GM12874 (cell line): ENCODE results near the gene THSD7A.

ENCODE experiments used
- CTCF ChIP-seq: IDR thresholded peaks from 2 replicates; pipeline ENCODE4 v1.5.1; 2011; ENCODE audit warnings: low read depth, mild to moderate bottlenecking, control low read depth, low read length, moderate library complexity; ENCODE audit not compliant: insufficient read depth

THSD7A gene

GRCh38 chr7:11707606-11708193 is 124.3 kb downstream of the THSD7A start:
- TF ChIP-seq CTCF, result no peak

- no peak for TF ChIP-seq CTCF
These were observed 125.1 kb downstream of the THSD7A start for GRCh38 chr7:11706666-11707605.

- TF ChIP-seq CTCF, result no peak
These were observed 128.2 kb downstream of the THSD7A start for GRCh38 chr7:11703829-11704228.

- TF ChIP-seq CTCF, result no peak
These were observed 129.1 kb downstream of the THSD7A start for GRCh38 chr7:11702938-11703337.

GRCh38 chr7:11701829-11702560 is 130.0 kb downstream of the THSD7A start:
- no peak for TF ChIP-seq CTCF

- no peak for TF ChIP-seq CTCF
These were observed 132.3 kb downstream of the THSD7A start for GRCh38 chr7:11699666-11700065.

- TF ChIP-seq CTCF, result no peak
These were observed 133.6 kb downstream of the THSD7A start for GRCh38 chr7:11698384-11698871.
